HG02938 (cell line): Measurements from ENCODE around the gene HS2ST1.
"Not testable (repeated sequence)": the region's sequence is repeated elsewhere in the genome, so short reads cannot be mapped to it uniquely, and the experiment has no call there.

Experiments
- ATAC-seq: cut with Tn5 transposase; IDR thresholded peaks from one replicate; pipeline ENCODE4 v1.9.1; 2021; ENCODE audit warnings: mild to moderate bottlenecking, moderate library complexity; ENCODE audit not compliant: unreplicated experiment

HS2ST1 gene

GRCh38 chr1:86965012-86965826, 50.8 kb downstream of the HS2ST1 start:
- no peak for ATAC-seq

GRCh38 chr1:86965827-86966182, 51.4 kb downstream of the HS2ST1 start:
- no peak for ATAC-seq

GRCh38 chr1:86970938-86971337, 56.5 kb downstream of the HS2ST1 start:
- ATAC-seq, result no peak

GRCh38 chr1:86971778-86972177, 57.3 kb downstream of the HS2ST1 start:
- no peak for ATAC-seq

- no peak for ATAC-seq
Measured at GRCh38 chr1:86972262-86972661, 57.8 kb downstream of the HS2ST1 start.

GRCh38 chr1:86975993-86976550, 61.6 kb downstream of the HS2ST1 start:
- ATAC-seq, result no peak

- ATAC-seq, result no peak
Measured at GRCh38 chr1:86976664-86977063, 62.2 kb downstream of the HS2ST1 start.

GRCh38 chr1:86981482-86982213, 67.2 kb downstream of the HS2ST1 start:
- no peak for ATAC-seq

GRCh38 chr1:86983677-86984076, 69.2 kb downstream of the HS2ST1 start:
- not testable (repeated sequence) for ATAC-seq

- no peak for ATAC-seq
Measured at GRCh38 chr1:86987446-86987845, 73.0 kb downstream of the HS2ST1 start.

GRCh38 chr1:86988835-86989234, 74.4 kb downstream of the HS2ST1 start:
- ATAC-seq, result no peak

- not testable (repeated sequence) for ATAC-seq
Measured at GRCh38 chr1:86989690-86990089, 75.3 kb downstream of the HS2ST1 start.

GRCh38 chr1:86990826-86991225, 76.4 kb downstream of the HS2ST1 start:
- no peak for ATAC-seq

GRCh38 chr1:86991549-86992186, 77.2 kb downstream of the HS2ST1 start:
- no peak for ATAC-seq

GRCh38 chr1:86992861-86993260, 78.4 kb downstream of the HS2ST1 start:
- ATAC-seq, result no peak

GRCh38 chr1:86993269-86993985, 79.0 kb downstream of the HS2ST1 start:
- no peak for ATAC-seq

GRCh38 chr1:86994061-86994460, 79.6 kb downstream of the HS2ST1 start:
- no peak for ATAC-seq

- no peak for ATAC-seq
Measured at GRCh38 chr1:86997538-86997937, 83.1 kb downstream of the HS2ST1 start.

- no peak for ATAC-seq
Measured at GRCh38 chr1:86998280-86998679, 83.8 kb downstream of the HS2ST1 start.

- no peak for ATAC-seq
Measured at GRCh38 chr1:86998727-86999126, 84.3 kb downstream of the HS2ST1 start.

GRCh38 chr1:87000460-87000859, 86.0 kb downstream of the HS2ST1 start:
- no peak for ATAC-seq
